ENCODE measurements around the gene MIGA2. TPM values are rescaled to one million over a fixed set of nuclear protein-coding genes. Genes with fewer than 3 reads are reported as not detected.

The MIGA2 gene
- total RNA-seq, 2 experiments from 2014 or later = 27.7 to 37.7 TPM

GRCh38 chr9:129113645-129114304 is 77.3 kb downstream of the MIGA2 start:
- CTCF ChIA-PET (ENCODE audit: unreplicated experiment) = no interaction called here
- H3K4me3 ChIP-seq (ENCODE audit: low read depth, low read length, poor library complexity, severe bottlenecking) = no peak overlapping the region
- H3K9me2 ChIP-seq (ENCODE audit: insufficient read depth, low read length) = no peaks in the 10 kb centered on the region
- intact Hi-C loops (cut with micrococcal nuclease; ENCODE audit: unreplicated experiment) = no loop called here
- DNase-seq (ENCODE audit: low spot score) = no peak
- POLR2A ChIA-PET = interaction anchor here (0.6 to 2.0 kb wide), 2 partner anchors 8 to 390 kb away, joined by 3 to 8 read pairs; partner anchors contain the start of gene ZDHHC12
- no peak overlapping the region for H3K27ac ChIP-seq (ENCODE audit: low read depth, low read length, poor library complexity, severe bottlenecking)
- peaks cover 6% of the 10 kb centered on the region; the same call in 1 of the 2 replicates for H3K36me3 ChIP-seq (ENCODE audit: insufficient read depth, low read length)
- TF ChIP-seq, protein P1, sequence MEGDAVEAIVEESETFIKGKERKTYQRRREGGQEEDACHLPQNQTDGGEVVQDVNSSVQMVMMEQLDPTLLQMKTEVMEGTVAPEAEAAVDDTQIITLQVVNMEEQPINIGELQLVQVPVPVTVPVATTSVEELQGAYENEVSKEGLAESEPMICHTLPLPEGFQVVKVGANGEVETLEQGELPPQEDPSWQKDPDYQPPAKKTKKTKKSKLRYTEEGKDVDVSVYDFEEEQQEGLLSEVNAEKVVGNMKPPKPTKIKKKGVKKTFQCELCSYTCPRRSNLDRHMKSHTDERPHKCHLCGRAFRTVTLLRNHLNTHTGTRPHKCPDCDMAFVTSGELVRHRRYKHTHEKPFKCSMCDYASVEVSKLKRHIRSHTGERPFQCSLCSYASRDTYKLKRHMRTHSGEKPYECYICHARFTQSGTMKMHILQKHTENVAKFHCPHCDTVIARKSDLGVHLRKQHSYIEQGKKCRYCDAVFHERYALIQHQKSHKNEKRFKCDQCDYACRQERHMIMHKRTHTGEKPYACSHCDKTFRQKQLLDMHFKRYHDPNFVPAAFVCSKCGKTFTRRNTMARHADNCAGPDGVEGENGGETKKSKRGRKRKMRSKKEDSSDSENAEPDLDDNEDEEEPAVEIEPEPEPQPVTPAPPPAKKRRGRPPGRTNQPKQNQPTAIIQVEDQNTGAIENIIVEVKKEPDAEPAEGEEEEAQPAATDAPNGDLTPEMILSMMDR (conservative IDR thresholded peaks at IDR 0.05; ENCODE audit: low read length) = no peak
- TF ChIP-seq EZH2phosphoT487 (IDR thresholded peaks at IDR 0.05; ENCODE audit: borderline replicate concordance, low read depth, low read length) = no peak
- peaks cover 59% of the 10 kb centered on the region for H3K79me2 ChIP-seq (ENCODE audit: insufficient read depth, low read depth, low read length)
- peaks cover 34% of the 10 kb centered on the region for H3K4me1 ChIP-seq (ENCODE audit: insufficient read depth, low read length, poor library complexity, severe bottlenecking)
- H3K9me3 ChIP-seq (ENCODE audit: low read length) = no peaks in the 10 kb centered on the region
- no peak overlapping the region for H2AFZ ChIP-seq (ENCODE audit: low read length)
- peak overlapping the region; percentile 17; the same call in 1 of the 2 replicates for H3K4me2 ChIP-seq (ENCODE audit: low read length)
- no peaks in the 10 kb centered on the region for H4K20me1 ChIP-seq (ENCODE audit: insufficient read depth, low read length)
- no TSS peak for BruUV-seq (replicated peaks)

- DNase-seq (ENCODE audit: low spot score) = no peak
- ChIA-PET POLR2A (interaction anchor here (1.0 to 1.1 kb wide), 2 partner anchors 23 to 258 kb away, joined by 3 to 4 read pairs; no protein-coding TSS in a partner anchor), CTCF (ENCODE audit: unreplicated experiment) (no interaction called here)
- Histone ChIP-seq H3K36me3 (ENCODE audit: insufficient read depth, low read length) (peaks cover 41% of the 10 kb centered on the region), H3K9me2 (ENCODE audit: insufficient read depth, low read length) (no peaks in the 10 kb centered on the region), H3K27ac (ENCODE audit: low read depth, low read length, poor library complexity, severe bottlenecking) (no peak overlapping the region), H4K20me1 (ENCODE audit: insufficient read depth, low read length) (no peaks in the 10 kb centered on the region), H3K9me3 (ENCODE audit: low read length) (no peaks in the 10 kb centered on the region), H3K79me2 (ENCODE audit: insufficient read depth, low read depth, low read length) (peaks cover 45% of the 10 kb centered on the region), H3K4me3 (ENCODE audit: low read depth, low read length, poor library complexity, severe bottlenecking) (no peak overlapping the region), H3K4me2 (ENCODE audit: low read length) (no peak overlapping the region), H2AFZ (ENCODE audit: low read length) (no peak overlapping the region), H3K4me1 (ENCODE audit: insufficient read depth, low read length, poor library complexity, severe bottlenecking) (peaks cover 12% of the 10 kb centered on the region)
- intact Hi-C loops (cut with micrococcal nuclease; ENCODE audit: unreplicated experiment) = no loop called here
- TF ChIP-seq, protein P1 (conservative IDR thresholded peaks at IDR 0.05; ENCODE audit: low read length) = no peak
- TF ChIP-seq EZH2phosphoT487 (IDR thresholded peaks at IDR 0.05; ENCODE audit: borderline replicate concordance, low read depth, low read length) = no peak
- BruUV-seq (replicated peaks) = no TSS peak
Observed at GRCh38 chr9:129118799-129119198, 82.4 kb downstream of the MIGA2 start.

GRCh38 chr9:129121483-129121882 is 85.1 kb downstream of the MIGA2 start:
- Histone ChIP-seq H3K4me2 (ENCODE audit: low read length) (no peak overlapping the region), H4K20me1 (ENCODE audit: insufficient read depth, low read length) (no peaks in the 10 kb centered on the region), H3K9me3 (ENCODE audit: low read length) (no peaks in the 10 kb centered on the region), H3K79me2 (ENCODE audit: insufficient read depth, low read depth, low read length) (peaks cover 26% of the 10 kb centered on the region), H3K27ac (ENCODE audit: low read depth, low read length, poor library complexity, severe bottlenecking) (no peak overlapping the region), H3K36me3 (ENCODE audit: insufficient read depth, low read length) (peaks cover 59% of the 10 kb centered on the region), H3K4me3 (ENCODE audit: low read depth, low read length, poor library complexity, severe bottlenecking) (no peak overlapping the region), H3K9me2 (ENCODE audit: insufficient read depth, low read length) (no peaks in the 10 kb centered on the region), H3K4me1 (ENCODE audit: insufficient read depth, low read length, poor library complexity, severe bottlenecking) (no peaks in the 10 kb centered on the region), H2AFZ (ENCODE audit: low read length) (no peak overlapping the region)
- POLR2A ChIA-PET = interaction anchor here (2.2 kb wide), 1 partner anchor 8 kb away, joined by 8 read pairs; no protein-coding TSS in a partner anchor
- no peak for DNase-seq (ENCODE audit: low spot score)
- CTCF ChIA-PET (ENCODE audit: unreplicated experiment) = interaction anchor here (1.3 kb wide), 1 partner anchor 10 kb away, joined by 4 read pairs; no protein-coding TSS in a partner anchor
- no TSS peak for BruUV-seq (replicated peaks)
- intact Hi-C loops (cut with micrococcal nuclease; ENCODE audit: unreplicated experiment) = no loop called here
- no peak for TF ChIP-seq EZH2phosphoT487 (IDR thresholded peaks at IDR 0.05; ENCODE audit: borderline replicate concordance, low read depth, low read length)
- TF ChIP-seq, protein P1 (conservative IDR thresholded peaks at IDR 0.05; ENCODE audit: low read length) = no peak

Measured in OCI-LY7 (cell line).